PC-3 (cell line): ENCODE results near the gene TMEM91. TPM values are rescaled to one million over a fixed set of nuclear protein-coding genes. Genes with fewer than 3 reads are reported as not detected.

Source experiments
- ATAC-seq: fragments of 200-7000 bp; cut with Tn5 transposase; 2 replicates; pipeline ENCODE4 v1.9.1; 2020; ENCODE audit warnings: mild to moderate bottlenecking, moderate library complexity
- BruUV-seq: library from RNA; stranded (reverse); fragments of 400-500 nt; replicated peaks from 2 replicates; lab custom pipeline; 2021; lab: Mats Ljungman, UMichigan
- CTCF ChIA-PET: fragments of 300-600 bp; sonication (Branson Sonifier 250); formaldehyde crosslinking; loops from one replicate; lab custom pipeline; 2022; ENCODE audit warnings: antibody characterized with exemption; lab: Charles Lee
- POLR2A ChIA-PET: fragments of 300-600 bp; sonication (Branson Sonifier 250); formaldehyde crosslinking; loops from one replicate; lab custom pipeline; 2022; ENCODE audit warnings: antibody characterized with exemption; ENCODE audit not compliant: unreplicated experiment; lab: Charles Lee
- DNase-seq: peaks from one replicate; pipeline ENCODE4 v3.0.0-alpha.2; 2015
- H2AFZ ChIP-seq: fragments of 300-600 bp; sonication (generic); 2 replicates; pipeline ENCODE4 v1.6.0; 2016; ENCODE audit warnings: antibody characterized with exemption, low read length
- H3F3A ChIP-seq: fragments of 300-600 bp; sonication (generic); one replicate; pipeline ENCODE4 v1.6.0; 2017; ENCODE audit warnings: antibody characterized with exemption, low read length, control low read depth, mild to moderate bottlenecking; ENCODE audit not compliant: unreplicated experiment
- H3K27ac ChIP-seq: fragments of 300-600 bp; sonication (generic); 2 replicates; pipeline ENCODE4 v1.5.1; 2016; ENCODE audit warnings: mild to moderate bottlenecking, low read length
- H3K27me3 ChIP-seq: fragments of 300-600 bp; sonication (generic); 2 replicates; pipeline ENCODE4 v1.6.1; 2016; ENCODE audit warnings: low read length, mixed read lengths
- H3K36me3 ChIP-seq: fragments of 300-600 bp; sonication (generic); 2 replicates; pipeline ENCODE4 v1.6.1; 2016; ENCODE audit warnings: low read depth, mixed run types, low read length, mixed read lengths
- H3K4me1 ChIP-seq: fragments of 300-600 bp; sonication (generic); 2 replicates; pipeline ENCODE4 v1.5.1; 2016; ENCODE audit warnings: low read length; ENCODE audit not compliant: insufficient read depth
- H3K4me2 ChIP-seq: fragments of 300-600 bp; sonication (generic); 2 replicates; pipeline ENCODE4 v1.6.0; 2016; ENCODE audit warnings: low read length
- H3K4me3 ChIP-seq: fragments of 300-600 bp; sonication (generic); 2 replicates; pipeline ENCODE4 v1.5.1; 2016; ENCODE audit warnings: mild to moderate bottlenecking, low read length, mixed read lengths
- H3K79me2 ChIP-seq: fragments of 300-600 bp; sonication (generic); 2 replicates; pipeline ENCODE4 v1.6.1; 2017; ENCODE audit warnings: low read length, mixed read lengths
- H3K9ac ChIP-seq: fragments of 300-600 bp; sonication (generic); 2 replicates; pipeline ENCODE4 v1.6.0; 2016; ENCODE audit warnings: mild to moderate bottlenecking, low read length
- H3K9me2 ChIP-seq: fragments of 300-600 bp; sonication (generic); replicated peaks from 2 replicates; pipeline ENCODE4 v1.6.1; 2016; ENCODE audit warnings: mixed run types, low read length, mixed read lengths
- H3K9me3 ChIP-seq: fragments of 300-600 bp; sonication (generic); 2 replicates; pipeline ENCODE4 v1.6.1; 2016; ENCODE audit warnings: low read length, mixed read lengths
- H4K20me1 ChIP-seq: fragments of 300-600 bp; sonication (generic); 2 replicates; pipeline ENCODE4 v1.6.1; 2016; ENCODE audit warnings: low read length, mixed read lengths
- EZH2 ChIP-seq: fragments of 300-600 bp; sonication (generic); IDR thresholded peaks from one replicate; pipeline ENCODE4 v1.6.1; 2017; ENCODE audit warnings: antibody characterized with exemption, mild to moderate bottlenecking, low read length; ENCODE audit not compliant: unreplicated experiment
- EZH2phosphoT487 ChIP-seq: fragments of 300-600 bp; sonication (generic); IDR thresholded peaks from 2 replicates; pipeline ENCODE4 v1.6.1; 2018; ENCODE audit warnings: mild to moderate bottlenecking, antibody characterized with exemption, low read length, borderline replicate concordance
- intact Hi-C: fragments of 100-400 bp; cut with micrococcal nuclease; formaldehyde crosslinking; loops from 2 replicates; pipeline ENCODE4 v1.9.0; 2023
- total RNA-seq: library from RNA; depleted of rRNA; stranded (reverse); fragments of >200 nt; gene quantifications from 2 replicates; pipeline ENCODE4 v1.2.3, GENCODE V29; 2014
- TF ChIP-seq, protein P1 (sequence below): fragments of 300-600 bp; sonication (generic); conservative IDR thresholded peaks from 2 replicates; pipeline ENCODE4 v1.5.1; 2017; ENCODE audit warnings: antibody characterized with exemption, low read depth, mild to moderate bottlenecking, low read length

Gene TMEM91
- total RNA-seq, 1 experiment from 2014 or later, result 2.4 TPM

- intact Hi-C loops, result loop anchor here (2.0 kb wide), 1 partner anchor 23 kb away; no protein-coding TSS in a partner anchor
- no peaks in the 10 kb centered on the region for H3K36me3 ChIP-seq
Measured at GRCh38 chr19:41327576-41328156, 48.7 kb upstream of the TMEM91 start.

GRCh38 chr19:41328157-41328841, 48.0 kb upstream of the TMEM91 start:
- peak overlapping the region; percentile 64 for H3K4me2 ChIP-seq

More at GRCh38 chr19:41327576-41328156, 48.7 kb upstream of the TMEM91 start:
- H3K79me2 ChIP-seq, result peaks cover 6% of the 10 kb centered on the region
- peak; percentile 48 for ATAC-seq
- H4K20me1 ChIP-seq, result no peaks in the 10 kb centered on the region
- H3F3A ChIP-seq, result peaks cover 7% of the 10 kb centered on the region
- POLR2A ChIA-PET, result no interaction called here
- H3K9ac ChIP-seq, result peak overlapping the region; percentile 57
- DNase-seq, result peak; percentile 81
- peak overlapping the region; percentile 16; the same call in 1 of the 2 replicates for H3K4me3 ChIP-seq
- peaks cover 63% of the 10 kb centered on the region for H3K4me1 ChIP-seq
- BruUV-seq, result no TSS peak
- H3K27ac ChIP-seq, result peak overlapping the region; percentile 97
- peak overlapping the region; percentile 64 for H3K4me2 ChIP-seq
- no peaks in the 10 kb centered on the region for H3K9me3 ChIP-seq
- H2AFZ ChIP-seq, result peak overlapping the region; percentile 40
- no peaks in the 10 kb centered on the region for H3K9me2 ChIP-seq
- CTCF ChIA-PET, result no interaction called here
- TF ChIP-seq EZH2phosphoT487 (0 out of 2 replicates have a peak, but pooled peaks have one; percentile 64), EZH2 (no peak)
- H3K27me3 ChIP-seq, result no peaks in the 10 kb centered on the region

GRCh38 chr19:41328842-41329225, 47.5 kb upstream of the TMEM91 start:
- no peak for ATAC-seq
- ChIA-PET CTCF (no interaction called here), POLR2A (no interaction called here)
- H2AFZ ChIP-seq, result no peak overlapping the region
- no peaks in the 10 kb centered on the region for H3K36me3 ChIP-seq
- intact Hi-C loops, result no loop called here
- TF ChIP-seq EZH2phosphoT487 (no peak), EZH2 (no peak)
- TF ChIP-seq, protein P1, sequence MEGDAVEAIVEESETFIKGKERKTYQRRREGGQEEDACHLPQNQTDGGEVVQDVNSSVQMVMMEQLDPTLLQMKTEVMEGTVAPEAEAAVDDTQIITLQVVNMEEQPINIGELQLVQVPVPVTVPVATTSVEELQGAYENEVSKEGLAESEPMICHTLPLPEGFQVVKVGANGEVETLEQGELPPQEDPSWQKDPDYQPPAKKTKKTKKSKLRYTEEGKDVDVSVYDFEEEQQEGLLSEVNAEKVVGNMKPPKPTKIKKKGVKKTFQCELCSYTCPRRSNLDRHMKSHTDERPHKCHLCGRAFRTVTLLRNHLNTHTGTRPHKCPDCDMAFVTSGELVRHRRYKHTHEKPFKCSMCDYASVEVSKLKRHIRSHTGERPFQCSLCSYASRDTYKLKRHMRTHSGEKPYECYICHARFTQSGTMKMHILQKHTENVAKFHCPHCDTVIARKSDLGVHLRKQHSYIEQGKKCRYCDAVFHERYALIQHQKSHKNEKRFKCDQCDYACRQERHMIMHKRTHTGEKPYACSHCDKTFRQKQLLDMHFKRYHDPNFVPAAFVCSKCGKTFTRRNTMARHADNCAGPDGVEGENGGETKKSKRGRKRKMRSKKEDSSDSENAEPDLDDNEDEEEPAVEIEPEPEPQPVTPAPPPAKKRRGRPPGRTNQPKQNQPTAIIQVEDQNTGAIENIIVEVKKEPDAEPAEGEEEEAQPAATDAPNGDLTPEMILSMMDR, result no peak
- no peaks in the 10 kb centered on the region for H3K9me3 ChIP-seq
- H3K4me1 ChIP-seq, result peaks cover 52% of the 10 kb centered on the region
- peak overlapping the region; percentile 97 for H3K27ac ChIP-seq
- no peak overlapping the region for H3K4me3 ChIP-seq
- peaks cover 6% of the 10 kb centered on the region for H3K79me2 ChIP-seq
- H3K9ac ChIP-seq, result no peak overlapping the region
- peaks cover 7% of the 10 kb centered on the region for H3F3A ChIP-seq
- H3K4me2 ChIP-seq, result no peak overlapping the region
- no peaks in the 10 kb centered on the region for H3K27me3 ChIP-seq
- no peak for DNase-seq
- no peaks in the 10 kb centered on the region for H4K20me1 ChIP-seq
- no TSS peak for BruUV-seq
- no peaks in the 10 kb centered on the region for H3K9me2 ChIP-seq

More at GRCh38 chr19:41328157-41328841, 48.0 kb upstream of the TMEM91 start:
- Histone ChIP-seq H3K36me3 (no peaks in the 10 kb centered on the region), H3K9me3 (no peaks in the 10 kb centered on the region), H3K27ac (peak overlapping the region; percentile 97), H3K9me2 (no peaks in the 10 kb centered on the region), H3F3A (peaks cover 7% of the 10 kb centered on the region), H3K27me3 (no peaks in the 10 kb centered on the region), H3K4me3 (no peak overlapping the region), H2AFZ (no peak overlapping the region; the same call in 1 of the 2 replicates), H3K4me1 (peaks cover 57% of the 10 kb centered on the region), H3K9ac (0 out of 2 replicates have a peak overlapping the region, but pooled peaks have one; percentile 57), H4K20me1 (no peaks in the 10 kb centered on the region), H3K79me2 (peaks cover 6% of the 10 kb centered on the region)
- DNase-seq (no peak), ATAC-seq (peak; percentile 2; the same call in 1 of the 2 replicates)
- ChIA-PET CTCF (no interaction called here), POLR2A (no interaction called here)
- no TSS peak for BruUV-seq
- TF ChIP-seq, protein P1, result no peak
- TF ChIP-seq EZH2phosphoT487 (no peak), EZH2 (no peak)
- intact Hi-C loops, result no loop called here
